H1 (cell line): Measurements from ENCODE around the gene SGSM1. TPM values are rescaled to one million over a fixed set of nuclear protein-coding genes. Genes with fewer than 3 reads are reported as not detected.

Source experiments
- CEBPB ChIP-seq: IDR thresholded peaks from 2 replicates; pipeline ENCODE4 v1.6.1; 2012; ENCODE audit warnings: low read depth, low read length
- CHD7 ChIP-seq: fragments of 300-600 bp; sonication (generic); IDR thresholded peaks from 2 replicates; pipeline ENCODE4 v1.7.1; 2012; ENCODE audit warnings: low read length, moderate library complexity, mild to moderate bottlenecking, inconsistent platforms; ENCODE audit not compliant: insufficient replicate concordance
- CTCF ChIP-seq, 3 experiments: IDR thresholded peaks; 1 replicate in 2 of 3; 2 replicates in 1 of 3; pipeline versions ENCODE4 v1.5.1 to v1.6.1; 2011; ENCODE audit warnings: low read length in 3 of 3, mild to moderate bottlenecking in 3 of 3, inconsistent platforms in 2 of 3, low read depth in 1 of 3, moderate library complexity in 1 of 3; ENCODE audit not compliant: insufficient read depth in 1 of 3; ENCODE audit errors: control extremely low read depth in 1 of 3
- GABPA ChIP-seq: IDR thresholded peaks from 2 replicates; pipeline ENCODE4 v1.6.1; 2011; ENCODE audit warnings: mild to moderate bottlenecking, low read length, moderate library complexity, borderline replicate concordance; ENCODE audit not compliant: insufficient read depth
- NRF1 ChIP-seq: IDR thresholded peaks from 2 replicates; pipeline ENCODE4 v1.6.1; 2011; ENCODE audit warnings: mild to moderate bottlenecking, low read depth, low read length, improper control_type of control experiment
- PHF8 ChIP-seq: fragments of 200-600 bp; sonication (generic); conservative IDR thresholded peaks from 2 replicates; pipeline ENCODE4 v1.7.1; 2012; ENCODE audit warnings: low read depth, mild to moderate bottlenecking, inconsistent platforms, low read length, moderate library complexity
- RAD21 ChIP-seq, 2 experiments: IDR thresholded peaks in 1 of 2; conservative IDR thresholded peaks in 1 of 2; 2 replicates each; pipeline ENCODE4 v1.6.1; 2011; ENCODE audit warnings: low read depth in 2 of 2, low read length in 2 of 2, improper control_type of control experiment in 1 of 2, inconsistent platforms in 1 of 2, mild to moderate bottlenecking in 1 of 2, moderate library complexity in 1 of 2
- TBP ChIP-seq: IDR thresholded peaks from 2 replicates; pipeline ENCODE4 v1.6.1; 2011; ENCODE audit warnings: low read depth, low read length, improper control_type of control experiment
- polyA plus RNA-seq, 7 experiments: library from polyadenylated mRNA; depleted of rRNA in 3 of 7; stranded (reverse) in 5 of 7; unstranded in 2 of 7; fragments of >200 nt in 5 of 7; fragments of 200-250 nt in 2 of 7; gene quantifications; 1 replicate in 5 of 7; 2 replicates in 1 of 7; 4 replicates in 1 of 7; pipeline versions ENCODE4 v1.2.1 to v1.2.3, GENCODE V29; 2011 to 2013; ENCODE audit warnings: missing spikeins in 2 of 7, mixed read lengths in 2 of 7
- total RNA-seq: library from RNA; stranded (reverse); fragmentation: NEBNext Ultra II Directional; extraction: Animal tissue kit (Norgen Biotek cat#: 25700); gene quantifications from 2 replicates; pipeline ENCODE4 v1.2.1, GENCODE V29; 2021

The SGSM1 gene
- total and polyA plus RNA-seq, 2 of the 8 experiments (the other 6 are each of a cell fraction or from before 2014, with no cell fraction given) = 2.8 to 5.2 TPM

GRCh38 chr22:24938741-24939341, 132.8 kb downstream of the SGSM1 start (continued):
- TF ChIP-seq CHD7 = no peak
- TF ChIP-seq CEBPB = no peak
- no peak for TF ChIP-seq PHF8
- no peak for TF ChIP-seq NRF1
- peak; percentile 85 to 90 for TF ChIP-seq RAD21 (IDR thresholded peaks at IDR 0.05 in 1 of 2, conservative IDR thresholded peaks at IDR 0.05 in 1 of 2; ENCODE audit: low read depth in 2 of 2, low read length in 2 of 2)
- TF ChIP-seq GABPA = no peak
- TF ChIP-seq CTCF (IDR thresholded peaks at IDR 0.05; ENCODE audit: control extremely low read depth in 1 of 3, insufficient read depth in 1 of 3, low read depth in 1 of 3, low read length in 3 of 3) = peak in 2 of 3 experiments; percentile 80 to 81; a peak in 3 of 4 replicates
- no peak for TF ChIP-seq TBP
